Transverse colon (tissue), 4 donors: ENCODE results near the gene GMFB. TPM values are rescaled to one million over a fixed set of nuclear protein-coding genes. Genes with fewer than 3 reads are reported as not detected.

Experiments
- DNase-seq: peaks from one replicate; pipeline ENCODE4 v3.0.0-alpha.2; 2019
- H3K27ac ChIP-seq, 4 donors: fragments of 200-600 bp; sonication (generic); 2 replicates each; pipeline ENCODE4 v1.5.1; 2016 to 2018; ENCODE audit warnings: inconsistent platforms in 4 of 4
- H3K27me3 ChIP-seq: fragments of 200-600 bp; sonication (generic); 2 replicates; pipeline ENCODE4 v1.5.1; 2017; ENCODE audit warnings: inconsistent platforms
- H3K36me3 ChIP-seq, 4 donors: fragments of 200-600 bp; sonication (generic); 2 replicates each; pipeline ENCODE4 v1.5.1; 2017 to 2019; ENCODE audit warnings: inconsistent platforms in 4 of 4
- H3K4me1 ChIP-seq, 4 donors: fragments of 200-600 bp; sonication (generic); 2 replicates each; pipeline ENCODE4 v1.5.1; 2017 to 2020; ENCODE audit warnings: inconsistent platforms in 4 of 4
- H3K4me3 ChIP-seq, 4 donors: fragments of 200-600 bp; sonication (generic); 1 replicate in 1 of 4; 2 replicates in 3 of 4; pipeline versions ENCODE4 v1.5.1 to v1.6.1; 2017 to 2019; ENCODE audit warnings: inconsistent platforms in 4 of 4
- H3K9me3 ChIP-seq, 2 donors: fragments of 200-600 bp; sonication (generic); 2 replicates each; pipeline ENCODE4 v1.5.1; 2017 to 2019; ENCODE audit warnings: inconsistent platforms in 2 of 2
- CTCF ChIP-seq, 5 experiments: fragments of 200-600 bp in 3 of 5; fragments of 450-650 bp in 2 of 5; sonication (generic) in 3 of 5; IDR thresholded peaks; 1 replicate in 2 of 5; 2 replicates in 3 of 5; pipeline ENCODE4 v1.5.1; 2016 to 2017; ENCODE audit warnings: antibody characterized with exemption in 5 of 5, inconsistent platforms in 3 of 5, mild to moderate bottlenecking in 2 of 5, moderate library complexity in 1 of 5
- EP300 ChIP-seq: sonication (generic); formaldehyde crosslinking; IDR thresholded peaks from one replicate; pipeline ENCODE4 v1.6.1; 2017; ENCODE audit warnings: antibody characterized with exemption, low read depth
- POLR2A ChIP-seq: fragments of 450-650 bp; IDR thresholded peaks from one replicate; pipeline ENCODE4 v1.6.1; 2016; ENCODE audit warnings: antibody characterized with exemption, mild to moderate bottlenecking, moderate library complexity
- POLR2AphosphoS5 ChIP-seq, 3 donors: sonication (generic); formaldehyde crosslinking; IDR thresholded peaks; one replicate each; pipeline ENCODE4 v1.6.1; 2016; ENCODE audit warnings: antibody characterized with exemption in 3 of 3
- WGBS, 2 donors: methylation state at CpG; one replicate each; pipeline ENCODE4 v1.1.5; 2018; ENCODE audit warnings: low coverage in 1 of 2; 5-methylcytosine and 5-hydroxymethylcytosine counted together
- in situ Hi-C, 4 donors: fragments of 200-750 bp; cut with MboI; loops; one replicate each; pipeline versions ENCODE4 v1.15.0 to v1.15.1; 2017; ENCODE audit warnings: low sequenced_read_pairs in 3 of 4, low pct_ligation_motif_present in 1 of 4, low pct_unique_long_range_greater_than_20kb in 1 of 4
- intact Hi-C: fragments of 100-400 bp; cut with DNase I; formaldehyde crosslinking; loops from one replicate; pipeline ENCODE4 v1.15.1; 2023; ENCODE audit warnings: low total_unique reads
- total RNA-seq, 4 donors: library from RNA; depleted of rRNA; stranded (reverse); fragments of >200 nt; gene quantifications; one replicate each; pipeline ENCODE4 v1.1.0, GENCODE V29; 2016

GMFB gene
- total RNA-seq, 4 donors from 2014 or later = 19.8 to 94.5 (median 67.4) TPM

GRCh38 chr14:54535126-54535525 is 46.3 kb upstream of the GMFB start:
- 64% methylated on average over 1 of the region's 1 CpG; no CpG with 5 or more reads in 1 of the 2 donors for WGBS, 2 donors
- Histone ChIP-seq H3K9me3 (no peaks in the 10 kb centered on the region), H3K27ac (no peak overlapping the region), H3K27me3 (no peaks in the 10 kb centered on the region), H3K4me3 (no peak overlapping the region), H3K4me1 (peaks cover 0 to 17% (median 0%) of the 10 kb centered on the region in 4 donors), H3K36me3 (peaks cover 0 to 10% (median 0%) of the 10 kb centered on the region in 4 donors)
- DNase-seq = no peak
- in situ Hi-C loops = no loop called here
- TF ChIP-seq EP300 (no peak), POLR2A (no peak), POLR2AphosphoS5 (IDR thresholded peaks at IDR 0.05) (no peak), CTCF (IDR thresholded peaks at IDR 0.05) (no peak)
- intact Hi-C loops = no loop called here

- in situ Hi-C loops = no loop called here
- H3K27ac ChIP-seq = no peak overlapping the region
- TF ChIP-seq EP300 = no peak
- peaks cover 0 to 32% (median 4%) of the 10 kb centered on the region in 4 donors for H3K4me1 ChIP-seq
- peaks cover 0 to 4% (median 0%) of the 10 kb centered on the region in 4 donors for H3K36me3 ChIP-seq
- H3K9me3 ChIP-seq = no peaks in the 10 kb centered on the region
- intact Hi-C loops = no loop called here
- DNase-seq = no peak
- 80 to 93% methylated on average over 1 of the region's 1 CpG for WGBS, 2 donors
- no peak overlapping the region for H3K4me3 ChIP-seq
- no peaks in the 10 kb centered on the region for H3K27me3 ChIP-seq
Observed at GRCh38 chr14:54533100-54533499, 44.3 kb upstream of the GMFB start.

DNA sequence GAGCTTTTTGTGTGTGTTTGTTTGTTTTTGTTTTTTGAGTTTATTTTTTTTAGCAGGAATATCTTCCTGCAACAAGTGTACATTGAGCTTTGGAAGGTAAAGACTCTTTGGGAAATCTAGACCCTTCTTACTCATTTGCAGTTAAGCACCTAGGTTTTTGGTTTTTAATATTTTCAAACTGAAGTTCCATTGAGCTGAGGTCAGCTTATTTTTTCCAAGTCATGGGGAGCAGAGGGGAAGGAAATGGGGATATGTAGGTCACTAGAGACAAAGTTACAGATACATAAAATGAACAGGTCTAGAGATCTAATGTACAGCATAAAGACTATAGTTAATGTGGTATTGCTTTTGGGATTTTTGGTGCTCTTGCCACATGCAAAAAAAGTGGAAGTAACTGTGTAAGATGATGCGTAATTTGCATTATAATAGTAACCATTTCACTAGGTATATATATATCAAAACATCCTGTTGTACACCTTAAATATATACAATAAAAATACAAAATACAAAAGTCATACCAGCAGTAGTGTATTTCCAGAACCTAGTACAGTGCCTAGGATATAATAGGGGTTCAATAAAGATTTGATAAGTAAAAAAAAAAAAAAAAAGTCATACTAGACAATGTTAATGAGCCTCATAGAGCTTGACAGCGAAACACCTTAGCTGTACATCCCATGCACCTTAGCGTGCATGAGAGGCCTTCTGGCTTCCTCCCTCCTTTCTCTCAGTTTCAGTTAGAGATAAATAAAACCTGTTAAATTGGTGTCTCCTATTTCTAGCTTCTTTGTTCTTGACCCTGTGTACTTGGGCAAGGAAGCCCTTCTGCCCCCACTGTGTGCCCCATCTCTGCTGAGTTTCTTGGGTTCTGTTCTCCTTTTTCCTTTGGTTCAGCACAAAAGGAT is 43.6 kb upstream of the GMFB start:
- 85 to 92% methylated on average over 3 of the region's 3 CpGs for WGBS, 2 donors
- H3K27ac ChIP-seq = no peak overlapping the region
- no peaks in the 10 kb centered on the region for H3K36me3 ChIP-seq
- H3K9me3 ChIP-seq = no peaks in the 10 kb centered on the region
- in situ Hi-C loops (no loop called here), intact Hi-C loops (no loop called here)
- H3K4me1 ChIP-seq = peaks cover 0 to 26% (median 4%) of the 10 kb centered on the region in 4 donors
- no peak for DNase-seq
- no peaks in the 10 kb centered on the region for H3K27me3 ChIP-seq
- H3K4me3 ChIP-seq = no peak overlapping the region
- TF ChIP-seq POLR2AphosphoS5 (IDR thresholded peaks at IDR 0.05) (no peak), POLR2A (no peak), EP300 (no peak), CTCF (IDR thresholded peaks at IDR 0.05) (no peak)

DNA sequence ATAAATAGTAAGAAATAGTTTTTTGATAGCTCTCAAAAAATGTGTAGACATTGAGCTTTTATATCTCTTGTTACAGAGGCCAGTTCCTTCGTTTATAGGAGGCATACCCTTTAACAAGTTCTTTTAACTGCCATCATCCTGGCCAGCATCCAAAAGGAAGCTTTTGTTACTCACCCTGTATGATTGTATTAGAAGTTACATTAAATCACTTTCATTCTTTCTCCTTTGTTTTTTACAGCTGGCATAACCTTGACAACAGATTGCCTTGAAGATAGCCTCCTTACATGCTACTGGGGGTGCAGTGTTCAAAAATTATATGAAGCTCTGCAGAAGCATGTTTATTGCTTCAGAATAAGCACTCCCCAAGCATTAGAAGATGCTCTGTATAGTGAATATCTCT is 41.0 kb upstream of the GMFB start:
- Histone ChIP-seq H3K9me3 (no peaks in the 10 kb centered on the region), H3K27ac (peak overlapping the region in 1 of 4 donors; percentile 12), H3K36me3 (peaks cover 0 to 5% (median 1%) of the 10 kb centered on the region in 4 donors), H3K4me1 (peaks cover 0 to 16% (median 4%) of the 10 kb centered on the region in 4 donors), H3K4me3 (no peak overlapping the region), H3K27me3 (no peaks in the 10 kb centered on the region)
- intact Hi-C loops (no loop called here), in situ Hi-C loops (no loop called here)
- TF ChIP-seq POLR2AphosphoS5 (IDR thresholded peaks at IDR 0.05) = no peak
- no peak for TF ChIP-seq POLR2A
- TF ChIP-seq EP300 = no peak
- TF ChIP-seq CTCF (IDR thresholded peaks at IDR 0.05) = no peak
- peak; percentile 58 for DNase-seq
- WGBS, 2 donors = 37 to 42% methylated on average over 1 of the region's 1 CpG
